GM19467 (cell line): Measurements from ENCODE around the gene MICALL2.

ENCODE experiments used
- ATAC-seq: cut with Tn5 transposase; IDR thresholded peaks from one replicate; pipeline ENCODE4 v1.9.1; 2021; ENCODE audit warnings: mild to moderate bottlenecking, moderate library complexity; ENCODE audit not compliant: unreplicated experiment

MICALL2 gene

DNA sequence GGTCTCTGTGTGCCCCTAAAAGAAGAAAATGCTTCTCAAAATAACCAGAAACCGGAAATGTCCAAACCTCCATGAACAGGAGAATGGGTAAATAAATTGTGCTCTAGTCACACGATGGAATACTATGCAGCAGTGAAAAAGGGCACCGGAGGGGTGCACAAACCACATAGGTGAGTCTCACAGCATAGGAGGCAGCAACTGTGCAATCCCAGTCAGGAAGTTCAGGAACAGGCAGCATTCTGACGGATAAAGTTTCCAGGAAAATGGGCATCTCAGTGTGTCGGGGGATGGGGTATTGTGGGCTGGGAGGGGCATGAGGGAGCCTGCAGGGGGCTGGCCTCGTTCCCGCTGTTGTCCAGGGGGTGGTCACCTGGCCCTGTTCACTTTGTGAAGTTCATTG lies 63.1 kb downstream of the MICALL2 start:
- no peak for ATAC-seq

DNA sequence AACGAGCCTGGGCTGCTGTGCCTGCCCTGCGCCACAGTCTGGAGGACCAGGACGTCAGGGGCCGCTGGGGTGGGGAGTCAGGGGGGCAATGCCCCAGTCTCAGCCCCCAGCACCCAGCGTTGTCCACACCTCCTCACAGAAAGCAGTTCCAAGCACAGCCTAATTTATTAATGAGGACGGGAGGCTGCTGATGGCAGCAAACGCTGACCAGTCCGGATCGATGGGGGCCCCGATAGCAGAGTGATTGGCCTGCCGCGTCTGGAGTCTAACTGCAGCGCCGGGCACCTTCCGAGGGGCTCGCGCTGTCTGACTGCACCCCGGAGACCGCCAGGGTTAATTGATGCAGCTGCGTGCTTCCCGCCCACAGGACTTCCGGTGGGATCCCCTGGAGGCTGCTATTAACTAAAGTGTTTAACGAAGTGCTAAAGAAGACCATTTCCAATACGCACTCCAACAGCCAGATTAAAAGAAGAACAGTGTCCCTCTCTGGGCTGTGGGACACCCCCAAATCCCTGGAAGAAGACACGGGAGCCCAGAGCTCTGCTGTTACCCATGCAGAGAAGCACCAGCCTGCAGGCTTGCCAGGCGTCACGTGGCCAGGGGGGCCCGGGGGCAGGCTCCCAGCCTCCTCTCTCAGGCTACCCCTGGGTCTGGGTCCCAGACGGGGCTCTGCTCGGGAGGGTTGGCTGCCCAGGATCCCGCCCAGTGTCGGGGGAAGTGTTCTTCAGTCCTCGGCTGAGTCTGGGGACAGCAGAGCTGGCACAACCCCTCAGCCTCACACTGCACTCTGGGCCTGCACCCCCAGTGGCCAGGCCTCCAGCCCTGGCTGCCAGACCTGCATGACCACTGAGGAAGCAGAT lies 63.8 kb downstream of the MICALL2 start:
- no peak for ATAC-seq

DNA sequence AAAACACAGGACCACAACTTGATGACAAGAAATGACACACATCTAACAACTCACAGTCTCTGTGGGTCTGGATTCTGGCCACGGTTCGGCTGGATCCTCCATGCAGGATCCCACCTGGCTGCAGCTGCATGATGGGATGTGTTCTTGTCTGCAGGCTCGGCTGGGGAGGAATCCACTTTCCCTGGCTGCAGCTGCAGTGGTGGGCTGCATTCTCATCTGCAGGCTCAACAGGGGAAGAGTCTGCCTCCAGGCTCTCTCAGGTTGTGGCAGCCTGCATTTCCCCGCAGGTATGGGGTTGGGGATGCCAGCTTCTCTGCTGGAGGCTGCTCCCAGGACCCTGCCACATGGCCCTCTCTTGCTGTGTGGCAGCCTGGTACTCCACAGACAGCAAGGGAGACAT lies 64.9 kb downstream of the MICALL2 start:
- ATAC-seq: no peak

DNA sequence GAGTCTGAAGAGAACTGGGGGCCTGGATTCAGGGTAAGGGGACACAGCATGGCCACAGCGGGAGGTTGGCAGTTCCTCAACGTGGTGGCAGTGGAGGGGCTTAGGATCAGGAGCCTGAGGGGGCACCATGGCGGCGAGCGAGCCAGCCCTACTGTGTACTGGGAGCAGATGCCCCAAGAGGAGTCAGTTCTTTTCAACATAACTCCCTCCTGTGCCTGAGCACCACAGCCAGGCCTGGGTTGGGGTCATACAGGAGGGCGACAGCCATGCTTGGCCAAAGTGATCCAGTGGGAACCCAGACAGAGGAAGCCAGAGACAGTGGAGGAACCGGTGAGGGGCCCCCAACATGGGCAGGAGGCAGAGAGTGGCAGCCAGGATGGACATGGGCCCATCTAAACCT lies 65.8 kb downstream of the MICALL2 start:
- no peak for ATAC-seq

DNA sequence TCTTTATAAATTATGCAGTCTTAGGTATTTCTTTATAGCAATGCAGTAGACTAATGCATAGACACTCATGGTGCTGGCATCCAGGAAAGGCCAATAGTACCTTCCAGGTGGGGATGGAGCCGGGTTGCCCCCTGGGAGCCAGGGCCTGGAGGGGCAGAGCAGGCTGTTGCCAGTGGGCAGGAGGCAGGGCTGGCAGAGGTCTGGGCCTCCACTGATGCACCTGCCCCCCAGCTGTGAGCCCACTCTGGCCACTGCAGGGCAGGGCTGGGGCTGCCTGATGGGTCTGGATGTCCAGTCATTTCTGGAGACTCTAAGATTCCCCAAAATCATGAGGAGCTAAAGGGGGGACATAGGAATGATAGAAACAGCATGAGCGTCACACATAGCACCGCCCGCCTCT lies 66.7 kb downstream of the MICALL2 start:
- no peak for ATAC-seq

DNA sequence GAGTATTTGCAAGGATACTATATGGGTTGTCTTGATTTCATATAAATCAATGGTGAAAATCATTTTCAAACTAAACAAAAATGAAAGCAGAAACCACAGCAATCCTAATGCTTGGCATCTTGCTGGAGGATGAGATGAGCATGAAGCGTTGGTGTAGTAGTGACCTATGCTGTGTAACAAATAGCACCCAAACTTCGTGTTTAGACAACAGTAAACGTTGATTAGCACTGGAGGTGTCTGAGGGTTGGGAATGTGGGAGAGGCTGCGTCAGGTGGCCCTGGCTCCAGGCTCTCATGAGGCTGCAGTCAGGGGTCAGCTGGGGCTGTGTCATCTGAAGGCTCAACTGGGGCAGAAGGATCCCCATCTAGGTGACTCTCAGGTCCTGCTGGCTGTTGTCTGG lies 67.8 kb downstream of the MICALL2 start:
- ATAC-seq: no peak

DNA sequence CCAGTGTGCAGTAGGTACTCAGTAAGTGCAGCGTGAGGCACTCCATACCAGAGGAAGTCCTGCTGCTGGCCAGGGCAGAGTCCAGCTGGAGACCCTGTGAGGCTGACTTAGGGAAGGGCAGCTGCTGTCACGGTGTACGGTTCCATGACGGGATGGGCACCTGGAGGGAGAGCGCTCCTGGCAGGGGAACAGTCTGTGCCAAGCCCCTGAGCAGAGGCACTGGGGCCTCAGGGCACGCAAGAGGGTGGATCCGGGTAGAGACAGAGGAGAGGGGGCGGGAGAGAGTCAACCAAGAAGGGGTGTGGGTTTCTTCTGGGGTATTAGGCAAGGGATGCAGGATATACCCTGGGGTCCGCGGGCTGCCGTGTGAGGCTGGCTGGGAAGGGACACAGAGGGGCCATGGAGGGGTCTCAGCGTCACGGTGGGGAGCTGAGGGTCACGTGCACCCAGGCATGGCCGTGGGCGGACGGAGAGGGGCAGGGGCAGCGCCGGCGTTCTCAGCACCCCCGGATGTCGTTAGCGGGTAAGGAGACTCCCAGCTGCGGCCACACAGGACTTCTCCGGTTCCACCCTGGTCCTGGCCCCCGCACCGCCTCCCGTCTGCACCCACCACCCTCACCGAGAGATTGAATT lies 70.5 kb downstream of the MICALL2 start:
- no peak for ATAC-seq

DNA sequence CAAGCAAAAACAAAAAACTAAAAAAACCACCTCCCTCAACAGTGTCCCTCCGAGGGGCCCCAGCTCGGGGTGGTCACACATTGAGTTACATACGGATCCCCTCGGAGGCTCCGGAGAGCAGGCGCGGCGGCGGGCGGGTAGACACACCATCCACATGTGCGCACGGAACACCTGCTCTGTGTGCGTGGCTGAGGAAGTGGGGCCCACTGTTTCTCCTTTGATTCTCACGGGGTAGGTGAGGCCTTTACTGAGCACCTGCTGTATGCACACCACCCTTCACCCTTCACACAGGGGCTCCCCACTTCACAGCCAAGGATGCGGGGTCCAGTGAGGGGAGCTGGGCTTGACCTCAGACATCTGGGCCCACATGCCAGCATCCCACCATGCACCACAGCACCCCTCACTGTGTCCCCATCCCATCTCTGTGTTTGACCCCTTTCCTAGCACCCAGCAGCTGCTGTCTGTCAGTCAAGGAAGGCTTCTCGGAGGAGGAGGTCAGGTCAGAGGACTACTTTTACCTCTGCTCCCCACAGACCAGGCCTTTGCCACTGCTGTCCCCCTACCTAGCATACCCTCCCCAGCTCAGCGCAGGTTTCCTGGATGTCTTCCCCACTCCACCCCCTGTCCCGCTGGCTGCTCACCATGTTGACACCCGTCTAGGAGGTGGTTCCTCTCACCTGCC lies 71.1 kb downstream of the MICALL2 start:
- no peak for ATAC-seq

DNA sequence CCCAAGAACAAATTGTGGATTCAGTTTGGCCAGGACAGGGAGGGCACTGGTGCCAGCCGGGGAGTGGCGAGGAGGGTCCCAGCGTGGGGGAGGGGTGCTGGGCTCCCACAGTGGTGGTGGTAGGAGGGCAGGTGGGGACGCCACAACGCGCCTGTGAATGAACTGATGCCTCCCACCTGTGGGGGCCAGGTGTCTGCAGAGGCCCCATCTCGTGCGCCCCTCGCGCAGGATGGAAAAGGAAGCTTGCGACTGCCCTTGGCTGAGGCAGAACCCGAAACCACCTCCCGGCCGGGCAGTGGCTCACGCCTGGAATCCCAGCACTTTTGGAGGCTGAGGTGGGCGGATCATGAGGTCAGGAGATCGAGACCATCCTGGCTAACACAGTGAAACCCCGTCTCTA lies 72.0 kb downstream of the MICALL2 start:
- no peak for ATAC-seq

DNA sequence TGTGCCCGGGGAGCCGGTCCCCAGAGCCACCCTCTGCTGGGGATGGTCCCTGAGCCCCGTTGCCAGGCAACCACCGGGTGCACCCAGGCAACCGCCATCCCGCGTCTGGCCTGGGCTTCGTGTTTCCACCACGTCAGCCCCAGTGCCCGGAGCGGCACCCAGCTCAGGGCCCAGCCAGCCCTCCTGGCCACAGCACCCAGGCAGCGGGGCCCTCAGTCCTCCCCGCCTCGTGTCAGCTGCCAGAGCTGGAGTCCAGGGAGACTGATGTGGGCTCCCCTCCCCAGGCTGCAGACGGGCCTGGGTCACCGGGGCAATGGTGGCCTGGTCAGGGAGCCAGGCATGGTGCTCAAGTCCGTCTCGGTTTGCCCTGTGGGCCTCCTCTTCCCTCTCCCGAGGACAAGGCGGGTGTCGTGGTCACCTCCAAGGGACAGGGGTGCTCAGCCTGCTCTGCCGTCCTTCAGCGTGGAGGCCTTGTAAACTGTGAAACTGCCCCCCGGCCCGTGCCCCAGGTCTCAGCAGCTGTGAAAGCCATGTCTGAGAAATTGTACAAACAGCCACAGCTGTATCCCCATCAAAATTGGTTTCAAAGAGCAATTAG lies 72.5 kb downstream of the MICALL2 start:
- no peak for ATAC-seq

DNA sequence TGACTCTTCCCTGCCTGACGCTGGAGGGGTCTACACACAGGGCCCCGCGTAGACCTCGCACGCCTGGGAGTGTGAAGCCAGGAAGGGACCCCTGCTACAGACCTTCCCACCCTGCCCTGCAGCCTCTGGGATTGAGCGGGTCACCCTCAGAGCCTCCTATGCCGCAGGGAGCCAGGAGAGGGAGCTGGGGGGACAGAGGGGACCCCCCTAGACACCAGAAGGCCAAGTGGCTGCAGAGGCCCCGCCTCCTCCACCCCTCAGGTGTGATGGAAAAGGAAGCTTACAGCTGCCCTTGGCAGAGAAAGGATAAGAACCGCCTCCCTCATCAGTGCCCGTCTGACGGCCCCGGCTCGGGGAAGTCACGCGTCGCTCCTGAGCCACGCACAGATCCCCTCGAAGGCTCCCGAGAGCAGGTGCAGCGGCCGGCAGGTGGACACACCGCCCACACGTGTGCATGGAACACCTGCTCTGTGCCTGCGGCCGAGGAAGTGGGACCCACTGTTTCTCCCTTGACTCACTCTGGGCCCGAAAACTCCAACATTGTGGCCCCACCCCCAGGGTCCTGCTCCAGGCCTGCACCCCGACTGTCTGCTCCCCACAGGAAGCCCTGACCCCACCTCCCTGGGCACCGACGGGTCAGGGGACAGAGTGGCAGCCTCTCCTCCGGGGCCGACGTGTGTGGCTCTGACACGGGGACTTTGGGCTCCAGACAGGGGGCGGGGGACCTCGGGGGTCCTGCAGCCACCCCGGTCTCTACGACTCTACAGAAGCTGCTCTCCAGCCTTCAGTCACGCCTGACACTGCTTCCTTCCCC lies 73.3 kb downstream of the MICALL2 start:
- ATAC-seq: no peak

DNA sequence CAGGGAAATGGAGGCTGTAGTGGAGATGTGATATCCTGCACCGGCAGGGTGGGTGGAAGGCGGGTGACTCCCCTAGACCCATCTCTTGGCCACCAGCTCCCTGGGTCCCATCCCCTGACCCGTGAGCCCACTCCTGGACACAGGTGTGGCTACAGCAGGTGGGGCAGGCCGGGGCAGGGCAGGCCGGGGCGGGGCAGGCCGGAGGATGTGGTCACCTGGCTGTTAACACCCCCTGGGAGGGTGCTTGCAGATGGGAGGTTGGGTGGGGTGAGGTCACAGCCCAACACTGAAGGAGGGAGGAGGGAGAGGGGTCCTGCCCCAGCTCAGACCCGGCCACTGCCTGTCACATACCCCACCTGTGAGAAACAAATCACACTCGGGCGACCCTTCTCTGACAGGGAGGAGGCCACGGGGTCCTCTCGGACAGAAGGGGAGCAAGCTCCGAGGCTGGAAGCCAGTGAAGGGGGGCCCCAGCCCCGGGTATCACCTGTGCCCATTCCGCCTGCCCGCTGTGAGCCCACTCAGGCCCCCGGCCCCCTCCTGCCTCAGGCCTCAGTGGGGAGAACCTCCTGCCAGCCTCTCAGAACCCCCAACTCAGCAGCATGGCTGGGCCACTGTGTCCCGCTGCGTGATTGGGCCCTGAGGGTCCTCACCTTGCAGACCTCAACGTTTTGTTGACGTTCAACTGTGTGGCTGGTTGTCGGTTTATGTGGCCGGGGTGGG lies 74.0 kb downstream of the MICALL2 start:
- ATAC-seq: no peak
